GM12801 (cell line): ENCODE results near the gene GPR15LG.

Experiments
- CTCF ChIP-seq: IDR thresholded peaks from one replicate; pipeline ENCODE4 v1.5.1; 2011; ENCODE audit warnings: control low read depth; ENCODE audit not compliant: insufficient read length; ENCODE audit errors: extremely low read depth

GPR15LG gene

DNA sequence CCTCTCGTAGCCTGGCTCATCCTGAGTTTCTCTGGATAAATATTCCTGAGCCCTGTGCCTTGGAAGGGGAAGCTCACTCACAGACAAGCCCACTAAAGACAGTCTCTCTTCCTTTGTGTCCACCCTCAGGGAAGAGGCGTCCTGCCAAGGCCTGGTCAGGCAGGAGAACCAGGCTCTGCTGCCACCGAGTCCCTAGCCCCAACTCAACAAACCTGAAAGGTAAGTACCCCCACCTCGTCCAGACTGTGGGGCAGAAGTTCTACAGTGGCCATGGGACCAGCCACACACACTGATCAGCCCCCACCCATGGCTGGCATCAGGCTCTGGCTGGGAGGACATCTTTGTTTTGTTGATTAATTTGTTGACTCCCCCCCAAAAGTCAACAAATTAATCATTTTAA lies 2.8 kb downstream of the GPR15LG start:
- no peak for TF ChIP-seq CTCF

DNA sequence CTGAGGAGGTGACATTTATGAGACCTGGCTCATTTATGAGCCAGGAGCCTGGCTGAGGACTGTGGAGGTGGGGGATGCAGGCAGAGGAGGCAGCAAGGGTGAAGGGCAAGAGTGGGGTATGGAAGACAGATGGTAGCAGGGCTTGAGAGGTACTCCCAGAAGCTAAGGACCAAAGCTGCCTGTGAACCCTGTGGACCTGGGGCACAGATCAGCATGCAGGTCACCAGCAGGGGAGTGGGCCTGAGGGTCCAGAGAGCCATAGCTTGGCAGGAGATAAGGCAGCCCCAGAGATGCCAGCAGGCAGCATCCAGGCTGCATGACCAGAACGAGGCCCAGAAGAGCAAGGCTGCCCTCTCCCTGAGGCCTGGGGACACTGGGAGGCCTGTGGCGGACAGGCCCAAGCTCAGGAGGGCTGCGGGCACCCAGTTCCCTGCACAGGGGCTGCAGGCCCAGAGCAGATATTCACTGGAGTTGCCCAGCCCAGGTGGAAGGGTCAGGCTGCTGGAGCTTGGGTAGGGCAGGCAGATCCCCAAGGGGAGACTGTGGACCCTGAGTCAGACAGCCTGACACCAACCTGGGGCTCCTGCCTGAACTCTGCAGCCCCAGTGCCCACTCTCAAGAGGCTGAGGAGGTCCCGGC lies 3.4 kb downstream of the GPR15LG start:
- TF ChIP-seq CTCF = no peak

DNA sequence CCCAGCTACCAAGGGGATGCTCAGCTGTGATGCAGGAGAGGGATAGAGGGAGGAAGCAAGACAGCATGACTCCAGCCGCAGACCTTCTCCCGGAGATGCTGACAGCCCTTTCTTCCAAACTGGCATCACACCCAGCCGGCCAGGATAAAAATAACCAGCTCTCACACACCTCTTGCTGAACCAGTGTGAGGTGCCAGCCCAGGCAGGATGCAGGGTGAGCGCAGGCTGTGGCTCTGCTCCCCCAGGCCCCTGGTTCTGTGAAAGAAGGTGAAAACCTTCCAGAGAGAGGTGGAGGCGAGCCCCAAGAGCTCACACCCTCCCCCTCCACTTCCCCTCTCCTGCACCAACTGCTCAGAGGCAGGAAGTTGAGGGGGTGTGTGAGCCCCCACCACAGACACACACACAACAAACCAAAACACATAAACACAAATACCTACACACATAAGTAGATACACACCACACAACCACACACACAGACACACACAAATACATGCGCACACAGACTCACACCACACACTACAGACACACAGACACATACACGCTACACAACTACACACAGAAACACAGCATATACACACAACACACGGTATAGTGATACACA lies 4.0 kb downstream of the GPR15LG start:
- no peak for TF ChIP-seq CTCF

DNA sequence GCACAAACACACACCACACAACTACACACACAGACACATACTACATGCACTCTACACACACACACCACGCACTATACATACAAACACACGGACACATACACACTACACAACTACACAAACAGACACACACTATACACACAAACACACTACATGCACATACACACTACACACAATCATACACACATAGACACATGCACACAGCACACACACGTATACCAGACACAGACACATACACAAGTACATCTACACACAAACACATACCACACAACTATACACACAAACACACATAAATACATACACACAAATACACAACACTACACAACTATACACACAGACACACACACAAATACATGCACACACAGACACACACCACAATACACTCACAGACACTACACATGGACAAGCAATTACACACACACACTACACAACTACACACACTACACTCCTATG lies 4.6 kb downstream of the GPR15LG start:
- no peak for TF ChIP-seq CTCF

DNA sequence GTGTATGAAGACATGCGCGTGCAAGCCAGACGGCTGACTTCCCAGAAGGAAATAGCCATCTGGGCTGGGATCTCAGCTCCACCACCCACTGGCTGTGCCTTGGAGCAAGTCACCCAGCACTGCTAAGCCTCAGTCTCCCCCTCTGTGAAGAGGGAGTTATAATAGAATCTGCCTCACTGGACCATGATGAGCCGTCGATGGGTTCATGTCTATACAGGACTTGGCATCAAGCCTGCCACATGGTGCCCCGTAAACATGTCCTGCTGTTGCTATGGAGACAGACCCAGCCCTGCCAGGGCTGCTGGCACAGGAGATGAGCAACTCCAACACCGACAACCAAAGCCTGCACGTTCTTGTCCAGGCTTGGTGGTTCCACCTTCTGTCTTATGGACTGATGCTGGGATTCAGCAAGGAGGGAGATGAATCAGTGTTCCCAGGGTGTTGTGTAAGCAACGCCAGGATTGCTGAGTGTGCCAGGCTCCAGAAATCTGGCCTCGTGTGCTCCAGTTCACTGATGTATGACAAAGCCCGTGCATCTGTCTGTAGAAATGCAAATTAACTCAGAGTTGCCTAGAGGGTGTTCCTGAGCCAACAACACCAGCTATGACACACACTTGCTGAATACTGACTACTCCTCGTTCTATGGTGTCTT lies 5.6 kb downstream of the GPR15LG start:
- TF ChIP-seq CTCF = no peak

DNA sequence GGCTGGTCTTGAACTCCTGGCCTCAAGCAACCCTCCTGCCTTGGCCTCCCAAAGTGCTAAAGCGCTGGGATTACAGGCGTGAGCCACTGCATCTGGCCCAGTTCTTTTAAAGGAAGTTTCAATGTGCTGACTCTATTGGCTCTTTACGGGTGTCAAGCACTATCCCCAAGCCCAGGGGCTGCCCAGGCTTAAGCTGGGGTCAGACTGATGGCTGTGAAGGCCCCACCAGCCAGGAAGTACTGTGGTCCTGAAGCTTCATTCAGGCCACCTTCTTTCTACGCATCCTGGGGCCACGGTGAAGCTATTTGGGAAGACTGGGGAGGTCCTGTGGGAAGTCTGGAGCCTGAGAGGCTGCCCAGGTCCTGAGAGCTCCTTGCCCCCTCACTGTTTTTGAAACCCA lies 8.0 kb downstream of the GPR15LG start:
- no peak for TF ChIP-seq CTCF

DNA sequence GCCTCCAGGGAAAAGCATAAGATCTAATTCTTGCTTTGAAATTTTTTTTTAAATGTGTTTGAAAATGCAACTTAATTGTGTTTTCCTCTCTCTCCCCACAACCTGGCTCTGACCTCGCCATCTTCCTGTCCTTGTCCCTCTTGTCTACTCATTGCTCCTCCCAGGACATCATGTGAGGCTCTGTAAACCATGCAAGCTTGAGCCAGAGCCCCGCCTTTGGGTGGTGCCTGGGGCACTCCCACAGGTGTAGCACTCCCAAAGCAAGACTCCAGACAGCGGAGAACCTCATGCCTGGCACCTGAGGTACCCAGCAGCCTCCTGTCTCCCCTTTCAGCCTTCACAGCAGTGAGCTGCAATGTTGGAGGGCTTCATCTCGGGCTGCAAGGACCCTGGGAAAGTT lies 10.9 kb downstream of the GPR15LG start:
- TF ChIP-seq CTCF = no peak
